Measurements from ENCODE around the gene FBXL7.

The FBXL7 gene

GRCh38 chr5:15898641-15899040 is 398.7 kb downstream of the FBXL7 start:
- DNase-seq (ENCODE audit: extremely low spot score) = no peak
- CTCF ChIA-PET = interaction anchor here (1.2 kb wide), 1 partner anchor 33 kb away, joined by 3 read pairs; no protein-coding TSS in a partner anchor
- POLR2A ChIA-PET = no interaction called here
- TF ChIP-seq, protein P1, sequence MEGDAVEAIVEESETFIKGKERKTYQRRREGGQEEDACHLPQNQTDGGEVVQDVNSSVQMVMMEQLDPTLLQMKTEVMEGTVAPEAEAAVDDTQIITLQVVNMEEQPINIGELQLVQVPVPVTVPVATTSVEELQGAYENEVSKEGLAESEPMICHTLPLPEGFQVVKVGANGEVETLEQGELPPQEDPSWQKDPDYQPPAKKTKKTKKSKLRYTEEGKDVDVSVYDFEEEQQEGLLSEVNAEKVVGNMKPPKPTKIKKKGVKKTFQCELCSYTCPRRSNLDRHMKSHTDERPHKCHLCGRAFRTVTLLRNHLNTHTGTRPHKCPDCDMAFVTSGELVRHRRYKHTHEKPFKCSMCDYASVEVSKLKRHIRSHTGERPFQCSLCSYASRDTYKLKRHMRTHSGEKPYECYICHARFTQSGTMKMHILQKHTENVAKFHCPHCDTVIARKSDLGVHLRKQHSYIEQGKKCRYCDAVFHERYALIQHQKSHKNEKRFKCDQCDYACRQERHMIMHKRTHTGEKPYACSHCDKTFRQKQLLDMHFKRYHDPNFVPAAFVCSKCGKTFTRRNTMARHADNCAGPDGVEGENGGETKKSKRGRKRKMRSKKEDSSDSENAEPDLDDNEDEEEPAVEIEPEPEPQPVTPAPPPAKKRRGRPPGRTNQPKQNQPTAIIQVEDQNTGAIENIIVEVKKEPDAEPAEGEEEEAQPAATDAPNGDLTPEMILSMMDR (IDR thresholded peaks at IDR 0.05; ENCODE audit: control extremely low read depth, extremely low read depth, low read depth, missing control alignments) = no peak

- POLR2A ChIA-PET = no interaction called here
- CTCF ChIA-PET = interaction anchor here (1.2 kb wide), 1 partner anchor 34 kb away, joined by 3 read pairs; no protein-coding TSS in a partner anchor
- DNase-seq (ENCODE audit: extremely low spot score) = no peak
- TF ChIP-seq, protein P1 (IDR thresholded peaks at IDR 0.05; ENCODE audit: control extremely low read depth, extremely low read depth, low read depth, missing control alignments) = no peak
Measured at GRCh38 chr5:15899481-15899880, 399.5 kb downstream of the FBXL7 start.

GRCh38 chr5:15901151-15901550 is 401.2 kb downstream of the FBXL7 start:
- TF ChIP-seq, protein P1 (IDR thresholded peaks at IDR 0.05; ENCODE audit: control extremely low read depth, extremely low read depth, low read depth, missing control alignments) = no peak

DNA sequence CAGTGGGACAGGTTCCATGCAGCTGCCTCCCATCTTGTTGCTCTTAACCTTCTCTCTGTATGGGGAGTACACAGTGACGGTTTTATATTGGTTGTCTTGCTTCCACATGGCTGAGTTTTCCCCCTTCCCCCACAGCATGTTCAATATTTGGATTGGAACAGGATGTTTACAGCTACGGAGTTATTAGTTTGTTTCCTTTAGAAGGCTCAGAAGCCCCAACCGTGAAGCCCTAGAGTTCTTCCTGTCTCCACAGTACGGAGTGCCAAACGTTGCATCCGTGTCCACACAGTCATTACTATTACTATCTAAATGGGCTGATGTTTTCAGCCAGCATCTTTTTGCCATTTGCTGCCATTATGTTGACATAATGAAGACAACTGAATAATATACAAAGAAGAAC is 402.1 kb downstream of the FBXL7 start:
- TF ChIP-seq, protein P1 (IDR thresholded peaks at IDR 0.05; ENCODE audit: control extremely low read depth, extremely low read depth, low read depth, missing control alignments) = no peak
- CTCF ChIA-PET = no interaction called here
- POLR2A ChIA-PET = no interaction called here
- no peak for DNase-seq (ENCODE audit: extremely low spot score)

More at GRCh38 chr5:15901151-15901550, 401.2 kb downstream of the FBXL7 start:
- POLR2A ChIA-PET = no interaction called here
- DNase-seq (ENCODE audit: extremely low spot score) = no peak
- CTCF ChIA-PET = no interaction called here

DNA sequence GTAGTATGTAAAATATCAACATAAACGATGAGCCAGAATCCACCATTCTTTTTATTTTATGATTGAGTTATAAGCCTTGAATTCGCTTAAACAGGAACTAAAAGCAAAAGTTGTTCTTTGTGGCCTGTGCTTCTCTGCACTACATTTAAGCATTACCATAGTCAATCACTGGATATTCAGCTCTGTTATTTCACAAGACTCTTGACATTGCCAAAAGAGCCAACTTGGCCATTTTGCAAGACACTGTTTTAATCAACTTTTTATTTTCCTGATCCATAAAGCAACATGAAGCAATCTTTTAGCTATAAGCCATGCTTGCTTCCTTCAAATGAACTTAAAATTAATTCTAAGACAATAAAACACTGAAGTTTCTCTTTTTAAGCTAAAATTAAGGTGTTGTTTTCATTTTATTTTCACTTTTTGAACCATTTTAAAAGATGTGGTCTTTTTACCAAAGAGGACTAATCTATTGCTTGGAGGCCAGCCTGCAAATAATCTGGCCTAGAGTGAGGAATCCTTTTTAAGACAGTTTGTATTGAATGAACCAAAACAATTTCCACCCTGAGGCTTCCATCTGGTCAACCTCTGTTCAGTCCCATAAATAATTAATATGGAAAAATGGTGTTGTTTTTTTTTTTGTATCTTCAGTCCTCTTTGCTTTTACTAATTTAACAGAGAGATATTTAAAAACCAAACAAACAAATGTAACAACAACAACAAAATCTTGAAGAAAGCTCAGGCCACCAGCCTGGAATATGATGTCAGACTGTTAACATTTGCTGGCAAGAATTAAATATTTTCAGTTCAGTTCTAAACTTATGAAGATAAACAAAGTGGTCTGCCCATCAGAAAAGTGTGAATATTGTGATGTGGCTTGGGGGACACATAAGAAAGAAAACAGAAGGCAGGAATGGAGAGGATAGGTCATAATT is 405.2 kb downstream of the FBXL7 start:
- TF ChIP-seq, protein P1 (IDR thresholded peaks at IDR 0.05; ENCODE audit: control extremely low read depth, extremely low read depth, low read depth, missing control alignments) = no peak
- DNase-seq (ENCODE audit: extremely low spot score) = no peak
- CTCF ChIA-PET = no interaction called here
- POLR2A ChIA-PET = no interaction called here

DNA sequence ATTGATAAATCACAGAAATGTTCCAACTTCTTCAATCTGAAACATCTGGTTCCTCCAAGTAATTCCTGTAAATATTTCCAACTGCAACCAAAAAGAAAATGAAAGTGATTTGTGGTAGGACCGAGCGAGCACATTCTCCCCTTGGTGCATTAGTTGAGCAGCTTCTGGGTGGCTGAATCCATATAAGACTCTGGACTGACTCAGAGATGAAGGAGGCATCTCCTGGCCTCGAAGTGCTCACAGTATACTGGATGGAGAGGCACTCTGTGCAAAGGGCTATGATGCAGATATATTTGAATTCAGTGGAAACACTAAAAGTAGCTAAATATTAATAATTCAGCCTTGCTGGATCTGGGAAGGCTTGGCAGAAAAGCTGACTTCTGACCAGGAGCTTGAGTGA is 414.7 kb downstream of the FBXL7 start:
- CTCF ChIA-PET = no interaction called here
- POLR2A ChIA-PET = no interaction called here
- TF ChIP-seq, protein P1 (IDR thresholded peaks at IDR 0.05; ENCODE audit: control extremely low read depth, extremely low read depth, low read depth, missing control alignments) = no peak
- DNase-seq (ENCODE audit: extremely low spot score) = no peak
